Astrocyte (in vitro differentiated cells and primary cell): ENCODE results near the gene CTBP2. TPM values are rescaled to one million over a fixed set of nuclear protein-coding genes. Genes with fewer than 3 reads are reported as not detected.

Experiments used
- DNase-seq: peaks from one replicate; pipeline ENCODE4 v3.0.0-alpha.2; 2010; ENCODE audit warnings: low read depth
- FAIRE-seq: peaks from 2 replicates; lab custom pipeline; 2011; peaks lifted over from hg19 to GRCh38; lab: Jason Lieb, UNC
- H2AFZ ChIP-seq: 2 replicates; pipeline ENCODE4 v1.6.0; 2012; ENCODE audit warnings: low read depth, low read length, inconsistent platforms
- H3K27ac ChIP-seq: 2 replicates; pipeline ENCODE4 v1.5.1; 2011; ENCODE audit warnings: low read depth, low read length, inconsistent platforms
- H3K27me3 ChIP-seq: 2 replicates; pipeline ENCODE4 v1.6.0; 2011; ENCODE audit warnings: low read length, inconsistent platforms; ENCODE audit not compliant: insufficient read depth
- H3K36me3 ChIP-seq: 2 replicates; pipeline ENCODE4 v1.5.1; 2011; ENCODE audit warnings: low read length, inconsistent platforms; ENCODE audit not compliant: insufficient read depth
- H3K4me1 ChIP-seq: 2 replicates; pipeline ENCODE4 v1.5.1; 2011; ENCODE audit warnings: low read length, inconsistent platforms; ENCODE audit not compliant: insufficient read depth
- H3K4me2 ChIP-seq: 2 replicates; pipeline ENCODE4 v1.6.0; 2012; ENCODE audit warnings: low read length, inconsistent platforms
- H3K4me3 ChIP-seq: 2 replicates; pipeline ENCODE4 v1.5.1; 2011; ENCODE audit warnings: low read depth, mild to moderate bottlenecking, low read length, inconsistent platforms; ENCODE audit not compliant: insufficient read depth
- H3K79me2 ChIP-seq: 2 replicates; pipeline ENCODE4 v1.6.0; 2012; ENCODE audit warnings: mild to moderate bottlenecking, low read length, inconsistent platforms; ENCODE audit not compliant: insufficient read depth
- H3K9ac ChIP-seq: 2 replicates; pipeline ENCODE4 v1.6.0; 2012; ENCODE audit warnings: mild to moderate bottlenecking, low read length, inconsistent platforms
- H3K9me3 ChIP-seq: 2 replicates; pipeline ENCODE4 v1.5.1; 2012; ENCODE audit warnings: low read depth, mild to moderate bottlenecking, low read length, inconsistent platforms; ENCODE audit not compliant: insufficient read depth
- H4K20me1 ChIP-seq: 2 replicates; pipeline ENCODE4 v1.6.0; 2012; ENCODE audit warnings: low read length, inconsistent platforms; ENCODE audit not compliant: insufficient read depth
- H3K27ac Mint-ChIP-seq: one replicate; pipeline ENCODE4 v1.8.0; 2021; ENCODE audit warnings: mild to moderate bottlenecking, mixed read lengths; ENCODE audit not compliant: unreplicated experiment
- H3K27me3 Mint-ChIP-seq: one replicate; pipeline ENCODE4 v1.8.0; 2021; ENCODE audit warnings: low read depth, mixed read lengths; ENCODE audit not compliant: unreplicated experiment
- H3K36me3 Mint-ChIP-seq: one replicate; pipeline ENCODE4 v1.8.0; 2021; ENCODE audit warnings: low read depth, mixed read lengths; ENCODE audit not compliant: unreplicated experiment
- H3K4me1 Mint-ChIP-seq: one replicate; pipeline ENCODE4 v1.8.0; 2021; ENCODE audit warnings: low read depth, mixed read lengths; ENCODE audit not compliant: unreplicated experiment
- H3K4me3 Mint-ChIP-seq: one replicate; pipeline ENCODE4 v1.8.0; 2021; ENCODE audit warnings: mild to moderate bottlenecking, moderate library complexity, mixed read lengths; ENCODE audit not compliant: unreplicated experiment
- H3K9me3 Mint-ChIP-seq: one replicate; pipeline ENCODE4 v1.8.0; 2021; ENCODE audit warnings: mild to moderate bottlenecking, mixed read lengths; ENCODE audit not compliant: unreplicated experiment
- CTCF ChIP-seq: IDR thresholded peaks from 2 replicates; pipeline ENCODE4 v1.5.1; 2011; ENCODE audit warnings: low read depth, mild to moderate bottlenecking, inconsistent platforms, low read length, moderate library complexity; ENCODE audit not compliant: insufficient read depth
- EZH2 ChIP-seq: IDR thresholded peaks from 2 replicates; pipeline ENCODE4 v1.6.1; 2012; ENCODE audit warnings: mild to moderate bottlenecking, low read length, inconsistent platforms; ENCODE audit not compliant: insufficient read depth
- total RNA-seq: library from RNA; stranded (reverse); gene quantifications from 2 replicates; pipeline ENCODE4 v1.2.1, GENCODE V29; 2021

CTBP2 gene
- total RNA-seq, 1 donor from 2014 or later: 109 TPM

DNA sequence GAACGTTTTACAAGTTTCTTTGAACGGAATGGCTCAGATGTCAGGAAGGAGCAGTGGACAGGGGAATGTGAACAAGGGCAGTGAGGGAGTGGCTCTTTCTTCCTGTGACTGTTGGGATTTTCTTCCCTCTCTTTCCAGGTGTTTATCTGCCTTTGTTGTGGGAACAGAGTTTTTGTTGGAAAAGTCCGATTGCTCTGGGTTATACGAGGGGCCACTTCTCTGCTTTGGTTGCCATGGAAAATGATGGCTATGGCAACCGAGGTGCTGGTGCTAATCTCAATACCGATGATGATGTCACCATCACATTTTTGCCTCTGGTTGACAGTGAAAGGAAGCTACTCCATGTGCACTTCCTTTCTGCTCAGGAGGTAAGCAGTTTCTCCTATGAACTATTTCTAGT is 177.0 kb downstream of the CTBP2 start:
- no peak overlapping the region for H3K27ac Mint-ChIP-seq
- peaks cover 49% of the 10 kb centered on the region for H4K20me1 ChIP-seq
- no peak overlapping the region for H3K4me2 ChIP-seq
- H3K9me3 Mint-ChIP-seq: no peaks in the 10 kb centered on the region
- no peak overlapping the region for H3K4me3 ChIP-seq
- peak overlapping the region; percentile 10 for H3K4me3 Mint-ChIP-seq
- peaks cover 20% of the 10 kb centered on the region for H3K36me3 Mint-ChIP-seq
- peaks cover 14% of the 10 kb centered on the region for H3K4me1 Mint-ChIP-seq
- H3K27ac ChIP-seq: peak overlapping the region; percentile 13
- H3K9ac ChIP-seq: no peak overlapping the region
- DNase-seq (peak; percentile 32), FAIRE-seq (no peak)
- TF ChIP-seq CTCF (no peak), EZH2 (no peak)
- peaks cover 49% of the 10 kb centered on the region for H3K36me3 ChIP-seq
- H3K27me3 ChIP-seq: no peaks in the 10 kb centered on the region
- H2AFZ ChIP-seq: no peak overlapping the region
- peaks cover 21% of the 10 kb centered on the region for H3K79me2 ChIP-seq
- no peaks in the 10 kb centered on the region for H3K4me1 ChIP-seq
- no peaks in the 10 kb centered on the region for H3K27me3 Mint-ChIP-seq
- no peaks in the 10 kb centered on the region for H3K9me3 ChIP-seq

- Histone ChIP-seq H3K9me3 (no peaks in the 10 kb centered on the region), H3K27ac (no peak overlapping the region), H3K4me2 (no peak overlapping the region), H2AFZ (no peak overlapping the region), H3K4me1 (peaks cover 8% of the 10 kb centered on the region), H3K36me3 (peaks cover 12% of the 10 kb centered on the region), H3K27me3 (no peaks in the 10 kb centered on the region), H3K9ac (no peak overlapping the region), H3K79me2 (peaks cover 30% of the 10 kb centered on the region), H4K20me1 (peaks cover 73% of the 10 kb centered on the region), H3K4me3 (no peak overlapping the region)
- DNase-seq (no peak), FAIRE-seq (no peak)
- peaks cover 19% of the 10 kb centered on the region for H3K4me1 Mint-ChIP-seq
- H3K27ac Mint-ChIP-seq: no peak overlapping the region
- no peaks in the 10 kb centered on the region for H3K27me3 Mint-ChIP-seq
- no peaks in the 10 kb centered on the region for H3K9me3 Mint-ChIP-seq
- no peak overlapping the region for H3K4me3 Mint-ChIP-seq
- peaks cover 17% of the 10 kb centered on the region for H3K36me3 Mint-ChIP-seq
- TF ChIP-seq EZH2: no peak
Measured at GRCh38 chr10:124978376-124978725, 182.0 kb downstream of the CTBP2 start.

DNA sequence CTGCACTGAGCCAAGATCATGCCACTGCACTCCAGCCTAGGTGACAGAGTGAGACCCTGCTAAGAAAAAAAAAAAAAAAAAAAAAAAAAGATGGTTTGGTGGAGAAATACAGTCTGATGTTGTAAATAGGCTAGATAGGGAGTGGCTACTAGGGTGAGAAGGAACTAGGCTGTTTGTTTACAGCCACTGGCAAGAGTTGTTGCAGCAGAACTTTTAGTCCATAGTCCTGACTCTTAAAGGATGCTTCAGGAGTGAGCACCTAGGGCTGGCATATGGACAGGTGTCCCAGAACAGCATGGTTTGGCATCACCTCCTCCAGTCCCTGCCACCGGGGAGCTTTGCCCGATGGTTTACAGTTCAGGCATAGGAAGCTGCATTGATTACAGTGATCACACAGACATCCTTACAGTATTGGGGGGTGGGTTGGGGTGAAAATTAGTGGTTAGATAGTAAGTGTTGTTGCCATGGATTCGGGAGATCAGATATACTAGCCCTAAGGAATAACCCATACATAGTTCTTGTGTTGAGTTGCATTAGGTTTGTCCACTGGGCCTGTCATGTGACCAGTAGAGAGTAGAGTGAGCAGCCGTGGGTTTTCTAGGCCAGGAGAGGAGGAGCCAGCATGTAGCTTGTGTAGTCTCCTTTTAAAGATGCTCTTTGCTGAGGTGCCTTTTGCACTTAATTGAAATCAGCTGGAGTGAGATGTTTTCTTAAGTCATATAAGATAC is 182.6 kb downstream of the CTBP2 start:
- H3K9me3 Mint-ChIP-seq: no peaks in the 10 kb centered on the region
- Histone ChIP-seq H3K79me2 (peaks cover 30% of the 10 kb centered on the region), H4K20me1 (peaks cover 69% of the 10 kb centered on the region), H3K9me3 (no peaks in the 10 kb centered on the region), H3K36me3 (peaks cover 10% of the 10 kb centered on the region), H3K9ac (no peak overlapping the region), H3K27ac (no peak overlapping the region), H3K27me3 (no peaks in the 10 kb centered on the region), H3K4me2 (no peak overlapping the region), H2AFZ (no peak overlapping the region), H3K4me1 (peaks cover 8% of the 10 kb centered on the region), H3K4me3 (no peak overlapping the region)
- DNase-seq (no peak), FAIRE-seq (no peak)
- H3K27ac Mint-ChIP-seq: peak overlapping the region; percentile 28
- no peaks in the 10 kb centered on the region for H3K27me3 Mint-ChIP-seq
- peak overlapping the region; percentile 34 for H3K4me3 Mint-ChIP-seq
- peaks cover 14% of the 10 kb centered on the region for H3K4me1 Mint-ChIP-seq
- H3K36me3 Mint-ChIP-seq: peaks cover 12% of the 10 kb centered on the region
- no peak for TF ChIP-seq CTCF
- TF ChIP-seq EZH2: no peak
